B cell (primary cell): Measurements from ENCODE around the gene MCM3AP. TPM values are rescaled to one million over a fixed set of nuclear protein-coding genes. Genes with fewer than 3 reads are reported as not detected.

ENCODE experiments used
- ATAC-seq: fragments of 200-7000 bp; cut with Tn5 transposase; one replicate; pipeline ENCODE4 v1.10.0; 2021; ENCODE audit warnings: low read depth, mild to moderate bottlenecking, moderate number of reproducible peaks, moderate library complexity
- CTCF ChIA-PET: fragments of 350-600 bp; sonication (Branson Sonifier 250); formaldehyde crosslinking; loops from one replicate; lab custom pipeline; 2021; ENCODE audit warnings: antibody characterized with exemption, inconsistent platforms; lab: Charles Lee
- POLR2A ChIA-PET: fragments of 350-600 bp; sonication (Branson Sonifier 250); formaldehyde crosslinking; loops from one replicate; lab custom pipeline; 2021; ENCODE audit warnings: antibody characterized with exemption; lab: Charles Lee
- DNase-seq: peaks from one replicate; pipeline ENCODE4 v3.0.0; 2013
- H2AFZ ChIP-seq: 2 replicates; pipeline ENCODE4 v1.6.1; 2012; ENCODE audit warnings: mild to moderate bottlenecking, low read depth, low read length; ENCODE audit not compliant: insufficient read depth, poor library complexity, severe bottlenecking
- H3K27ac ChIP-seq, 2 donors: 1 replicate in 1 of 2; 2 replicates in 1 of 2; pipeline ENCODE4 v1.5.1; 2012 to 2013; ENCODE audit warnings: low read length in 2 of 2, mild to moderate bottlenecking in 2 of 2, moderate library complexity in 1 of 2
- H3K27me3 ChIP-seq, 4 experiments: fragments of 200-600 bp in 1 of 4; sonication (generic) in 1 of 4; replicated peaks in 1 of 4; 1 replicate in 2 of 4; 2 replicates in 2 of 4; pipeline versions ENCODE4 v1.6.1 to v1.7.0; 2013 to 2016; ENCODE audit warnings: low read length in 3 of 4, mild to moderate bottlenecking in 2 of 4, mixed read lengths in 1 of 4, moderate library complexity in 1 of 4; ENCODE audit not compliant: insufficient read depth in 4 of 4, control insufficient read depth in 3 of 4; ENCODE audit errors: control extremely low read depth in 1 of 4
- H3K36me3 ChIP-seq, 2 experiments: replicated peaks in 1 of 2; 1 replicate in 1 of 2; 2 replicates in 1 of 2; pipeline versions ENCODE4 v1.6.1 to v1.7.1; 2013; ENCODE audit warnings: low read length in 1 of 2; ENCODE audit not compliant: insufficient read depth in 2 of 2, control insufficient read depth in 1 of 2; ENCODE audit errors: control extremely low read depth in 1 of 2, extremely low read depth in 1 of 2
- H3K4me1 ChIP-seq, 2 donors: fragments of 200-600 bp in 1 of 2; sonication (generic) in 1 of 2; 1 replicate in 1 of 2; 2 replicates in 1 of 2; pipeline versions ENCODE4 v1.5.1 to v1.6.1; 2013 to 2017; ENCODE audit warnings: low read length in 2 of 2; ENCODE audit not compliant: control insufficient read depth in 2 of 2, insufficient read depth in 2 of 2
- H3K4me2 ChIP-seq: replicated peaks from 2 replicates; pipeline ENCODE3; 2012; ENCODE audit warnings: mild to moderate bottlenecking, low read depth, low read length; ENCODE audit not compliant: poor library complexity, severe bottlenecking
- H3K4me3 ChIP-seq, 5 experiments: fragments of 200-600 bp in 1 of 5; sonication (generic) in 1 of 5; 1 replicate in 3 of 5; 2 replicates in 2 of 5; pipeline versions ENCODE4 v1.5.1 to v1.7.0; 2011 to 2016; ENCODE audit warnings: low read length in 4 of 5, mild to moderate bottlenecking in 4 of 5, low read depth in 2 of 5, control low read depth in 1 of 5, moderate library complexity in 1 of 5; ENCODE audit not compliant: insufficient read depth in 1 of 5; ENCODE audit errors: control extremely low read depth in 1 of 5, extremely low read depth in 1 of 5
- H3K79me2 ChIP-seq: fragments of 200-600 bp; sonication (generic); one replicate; pipeline ENCODE4 v1.6.0; 2016; ENCODE audit warnings: low read length; ENCODE audit not compliant: control insufficient read depth, insufficient read depth
- H3K9ac ChIP-seq: fragments of 200-600 bp; sonication (generic); 2 replicates; pipeline ENCODE4 v1.6.1; 2017; ENCODE audit warnings: mild to moderate bottlenecking, low read length, moderate library complexity
- H3K9me3 ChIP-seq, 3 donors: one replicate each; pipeline versions ENCODE4 v1.6.1 to v1.7.1; 2013; ENCODE audit warnings: low read length in 2 of 3; ENCODE audit not compliant: control insufficient read depth in 2 of 3, insufficient read depth in 1 of 3; ENCODE audit errors: control extremely low read depth in 1 of 3
- H4K20me1 ChIP-seq: 2 replicates; pipeline ENCODE4 v1.6.0; 2012; ENCODE audit warnings: mild to moderate bottlenecking, low read length; ENCODE audit not compliant: insufficient read depth, control insufficient read depth, poor library complexity, severe bottlenecking
- H3K27ac Mint-ChIP-seq: one replicate; pipeline ENCODE4 v1.8.0; 2021; ENCODE audit warnings: mixed read lengths
- H3K27me3 Mint-ChIP-seq: one replicate; pipeline ENCODE4 v1.8.0; 2021; ENCODE audit warnings: mixed read lengths
- H3K4me1 Mint-ChIP-seq: one replicate; pipeline ENCODE4 v1.8.0; 2021; ENCODE audit warnings: mixed read lengths
- H3K4me3 Mint-ChIP-seq: one replicate; pipeline ENCODE4 v1.8.0; 2021; ENCODE audit warnings: mixed read lengths
- H3K9me3 Mint-ChIP-seq: one replicate; pipeline ENCODE4 v1.8.0; 2022; ENCODE audit warnings: mixed read lengths; ENCODE audit not compliant: insufficient read depth
- CTCF ChIP-seq: fragments of 200-600 bp; IDR thresholded peaks from one replicate; pipeline ENCODE4 v1.8.0; 2022; ENCODE audit warnings: antibody characterized with exemption, mild to moderate bottlenecking
- EZH2 ChIP-seq: IDR thresholded peaks from 2 replicates; pipeline ENCODE4 v1.6.1; 2012; ENCODE audit warnings: borderline replicate concordance, low read depth, mild to moderate bottlenecking, moderate library complexity, low read length; ENCODE audit not compliant: insufficient read depth, poor library complexity, severe bottlenecking
- WGBS: methylation state at CpG from one replicate; pipeline ENCODE4 v1.1.5; 2013; ENCODE audit warnings: missing lambda C conversion rate; ENCODE audit not compliant: insufficient coverage; 5-methylcytosine and 5-hydroxymethylcytosine counted together
- intact Hi-C: fragments of 100-400 bp; cut with micrococcal nuclease; formaldehyde crosslinking; loops from one replicate; pipeline ENCODE4 v1.10.0; 2022
- polyA plus RNA-seq: library from polyadenylated mRNA; depleted of rRNA; stranded (reverse); fragments of >200 nt; gene quantifications from 2 replicates; pipeline ENCODE4 v1.2.3, GENCODE V29; 2012
- total RNA-seq, 2 donors: library from RNA; stranded (reverse); fragments of 120-200 nt in 1 of 2; gene quantifications; 1 replicate in 1 of 2; 2 replicates in 1 of 2; pipeline versions ENCODE4 v1.2.3 to v1.2.4, GENCODE V29; 2013 to 2022

The MCM3AP gene
- total and polyA plus RNA-seq, 2 donors (not counting 1 experiment from before 2014, with no cell fraction given): 61.7 to 180 TPM

- intact Hi-C loops: loop anchor here (1.0 kb wide), 1 partner anchor 10 kb away; the partner anchor contains the start of gene YBEY
- Mint-ChIP-seq H3K27ac (peak overlapping the region; percentile 77), H3K4me1 (peaks cover 13% of the 10 kb centered on the region), H3K27me3 (peaks cover 3% of the 10 kb centered on the region), H3K4me3 (peak overlapping the region; percentile 85), H3K9me3 (no peaks in the 10 kb centered on the region)
- ATAC-seq (peak; percentile 89), DNase-seq (peak; percentile 64)
- Histone ChIP-seq H3K4me2 (peak overlapping the region; percentile 78), H4K20me1 (no peaks in the 10 kb centered on the region), H3K9ac (peak overlapping the region; percentile 45), H2AFZ (peak overlapping the region; percentile 79), H3K4me3 (peak overlapping the region in 3 of 5 experiments; percentile 18 to 49 (median 29)), H3K36me3 (peaks cover 2 to 11% of the 10 kb centered on the region in 2 experiments), H3K9me3 (peaks cover 0 to 21% (median 3%) of the 10 kb centered on the region in 3 donors), H3K27ac (peak overlapping the region; percentile 34 to 67), H3K27me3 (peaks cover 0 to 10% (median 3%) of the 10 kb centered on the region in 4 experiments), H3K4me1 (peaks cover 11 to 17% of the 10 kb centered on the region in 2 donors), H3K79me2 (no peaks in the 10 kb centered on the region)
- ChIA-PET CTCF (interaction anchor here (0.8 kb wide), 1 partner anchor 152 kb away, joined by 3 read pairs; no protein-coding TSS in a partner anchor), POLR2A (interaction anchor here (0.6 to 1.1 kb wide), 2 partner anchors 17 to 164 kb away, joined by 3 read pairs; no protein-coding TSS in a partner anchor)
- 63% methylated on average over 25 of the region's 29 CpGs for WGBS
- TF ChIP-seq CTCF (no peak), EZH2 (no peak)
These were observed 10.8 kb upstream of the MCM3AP start for GRCh38 chr21:46295996-46296752.
